ENCODE results near the gene RYR2.

The RYR2 gene

DNA sequence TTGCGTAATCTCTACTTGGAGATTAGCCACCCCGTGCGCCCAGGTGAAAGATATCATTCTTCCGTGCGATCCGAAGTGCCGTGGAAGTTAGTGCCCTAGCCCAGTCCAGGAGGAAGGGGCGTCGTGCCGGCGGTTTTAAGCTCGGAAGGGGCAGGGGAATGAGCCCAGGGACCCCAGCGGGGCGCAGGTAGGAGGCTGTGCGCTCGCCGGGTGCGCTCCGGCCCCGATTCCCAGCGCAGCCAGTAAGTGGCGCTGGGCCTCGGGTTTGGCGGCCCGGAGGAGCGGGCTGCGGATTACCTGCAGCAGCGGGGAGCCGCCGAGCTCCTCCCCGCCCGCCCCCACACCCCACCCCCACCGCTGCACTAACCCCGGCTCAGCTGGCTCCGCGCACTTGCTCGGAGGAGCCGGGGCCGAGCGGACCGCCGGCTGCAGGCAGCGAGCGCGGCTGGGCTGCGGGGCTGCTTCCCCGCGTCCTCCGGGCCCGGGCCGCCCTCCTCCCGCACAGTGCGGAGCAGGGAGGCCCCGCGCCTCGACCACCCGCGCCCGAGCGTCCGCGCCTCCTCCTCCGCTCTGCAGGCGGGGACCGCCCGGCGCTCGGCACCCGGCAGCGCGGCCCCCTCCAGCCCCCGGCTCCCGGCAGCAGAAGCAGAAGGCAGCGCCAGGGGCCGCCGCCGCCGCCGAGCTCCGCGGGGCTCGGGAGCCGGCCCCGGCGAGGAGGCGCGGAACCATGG, at the start of gene RYR2:
Gene RYR2 (plus strand): TSS at position 390 of the 731 bp plus-strand sequence. CDS start 338 bp downstream, at position 728.
- TF ChIP-seq ZNF8 (CRISPR knock-in tag; IDR thresholded peaks at IDR 0.05) (no peak), RARB (CRISPR knock-in tag; IDR thresholded peaks at IDR 0.05) (no peak), ESRRG (CRISPR knock-in tag; IDR thresholded peaks at IDR 0.05) (no peak), GLIS3 (CRISPR knock-in tag; IDR thresholded peaks at IDR 0.05) (no peak), CSDC2 (CRISPR knock-in tag; IDR thresholded peaks at IDR 0.05) (no peak)
- TF ChIP-seq, protein P1, sequence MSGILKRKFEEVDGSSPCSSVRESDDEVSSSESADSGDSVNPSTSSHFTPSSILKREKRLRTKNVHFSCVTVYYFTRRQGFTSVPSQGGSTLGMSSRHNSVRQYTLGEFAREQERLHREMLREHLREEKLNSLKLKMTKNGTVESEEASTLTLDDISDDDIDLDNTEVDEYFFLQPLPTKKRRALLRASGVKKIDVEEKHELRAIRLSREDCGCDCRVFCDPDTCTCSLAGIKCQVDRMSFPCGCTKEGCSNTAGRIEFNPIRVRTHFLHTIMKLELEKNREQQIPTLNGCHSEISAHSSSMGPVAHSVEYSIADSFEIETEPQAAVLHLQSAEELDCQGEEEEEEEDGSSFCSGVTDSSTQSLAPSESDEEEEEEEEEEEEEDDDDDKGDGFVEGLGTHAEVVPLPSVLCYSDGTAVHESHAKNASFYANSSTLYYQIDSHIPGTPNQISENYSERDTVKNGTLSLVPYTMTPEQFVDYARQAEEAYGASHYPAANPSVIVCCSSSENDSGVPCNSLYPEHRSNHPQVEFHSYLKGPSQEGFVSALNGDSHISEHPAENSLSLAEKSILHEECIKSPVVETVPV (CRISPR knock-in tag; IDR thresholded peaks at IDR 0.05): no peak
- TF ChIP-seq, protein P2, sequence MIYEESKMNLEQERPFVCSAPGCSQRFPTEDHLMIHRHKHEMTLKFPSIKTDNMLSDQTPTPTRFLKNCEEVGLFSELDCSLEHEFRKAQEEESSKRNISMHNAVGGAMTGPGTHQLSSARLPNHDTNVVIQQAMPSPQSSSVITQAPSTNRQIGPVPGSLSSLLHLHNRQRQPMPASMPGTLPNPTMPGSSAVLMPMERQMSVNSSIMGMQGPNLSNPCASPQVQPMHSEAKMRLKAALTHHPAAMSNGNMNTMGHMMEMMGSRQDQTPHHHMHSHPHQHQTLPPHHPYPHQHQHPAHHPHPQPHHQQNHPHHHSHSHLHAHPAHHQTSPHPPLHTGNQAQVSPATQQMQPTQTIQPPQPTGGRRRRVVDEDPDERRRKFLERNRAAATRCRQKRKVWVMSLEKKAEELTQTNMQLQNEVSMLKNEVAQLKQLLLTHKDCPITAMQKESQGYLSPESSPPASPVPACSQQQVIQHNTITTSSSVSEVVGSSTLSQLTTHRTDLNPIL (CRISPR knock-in tag; IDR thresholded peaks at IDR 0.05; ENCODE audit: low read depth): no peak
- peak; percentile 43; the same call in 1 of the 3 replicates for ATAC-seq

DNA sequence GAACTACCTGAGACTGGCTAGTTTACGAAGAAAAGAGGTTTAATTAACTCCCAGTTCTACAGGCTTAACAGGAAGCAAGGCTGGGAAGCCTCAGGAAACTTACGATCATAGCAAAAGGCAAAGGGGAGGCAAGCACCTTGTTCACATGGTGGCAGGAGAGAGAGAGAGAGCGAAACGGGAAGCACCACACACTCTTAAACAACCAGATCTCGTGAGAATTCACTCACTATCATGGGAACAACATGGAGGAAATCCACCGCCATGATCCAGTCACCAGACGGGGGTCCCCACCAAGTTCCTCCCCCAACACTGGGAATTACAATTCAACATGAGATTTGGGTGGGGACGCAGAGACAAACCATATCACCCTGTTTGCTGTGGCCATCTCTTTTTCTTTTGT, 49.5 kb upstream of the RYR2 start:
- TF ChIP-seq PPARA (CRISPR knock-in tag; IDR thresholded peaks at IDR 0.05; ENCODE audit: borderline replicate concordance) (no peak), ZNF565 (CRISPR knock-in tag; conservative IDR thresholded peaks at IDR 0.05; ENCODE audit: low read depth) (no peak), ZC3H10 (CRISPR knock-in tag; IDR thresholded peaks at IDR 0.05) (no peak), TCF4 (CRISPR knock-in tag; IDR thresholded peaks at IDR 0.05; ENCODE audit: borderline replicate concordance) (no peak), ZNF8 (CRISPR knock-in tag; IDR thresholded peaks at IDR 0.05) (no peak), CSDC2 (CRISPR knock-in tag; IDR thresholded peaks at IDR 0.05) (no peak), TOX (CRISPR knock-in tag; IDR thresholded peaks at IDR 0.05; ENCODE audit: borderline replicate concordance) (no peak), ZNF70 (CRISPR knock-in tag; IDR thresholded peaks at IDR 0.05) (no peak), ZFP30 (CRISPR knock-in tag; IDR thresholded peaks at IDR 0.05) (no peak), ARNTL (CRISPR knock-in tag; IDR thresholded peaks at IDR 0.05; ENCODE audit: borderline replicate concordance, low read depth) (no peak), BACH2 (CRISPR knock-in tag; IDR thresholded peaks at IDR 0.05; ENCODE audit: borderline replicate concordance) (no peak), RARB (CRISPR knock-in tag; IDR thresholded peaks at IDR 0.05) (no peak), OSR1 (CRISPR knock-in tag; IDR thresholded peaks at IDR 0.05) (no peak)
- TF ChIP-seq, protein P2 (CRISPR knock-in tag; IDR thresholded peaks at IDR 0.05; ENCODE audit: low read depth): no peak
- TF ChIP-seq, protein P3, sequence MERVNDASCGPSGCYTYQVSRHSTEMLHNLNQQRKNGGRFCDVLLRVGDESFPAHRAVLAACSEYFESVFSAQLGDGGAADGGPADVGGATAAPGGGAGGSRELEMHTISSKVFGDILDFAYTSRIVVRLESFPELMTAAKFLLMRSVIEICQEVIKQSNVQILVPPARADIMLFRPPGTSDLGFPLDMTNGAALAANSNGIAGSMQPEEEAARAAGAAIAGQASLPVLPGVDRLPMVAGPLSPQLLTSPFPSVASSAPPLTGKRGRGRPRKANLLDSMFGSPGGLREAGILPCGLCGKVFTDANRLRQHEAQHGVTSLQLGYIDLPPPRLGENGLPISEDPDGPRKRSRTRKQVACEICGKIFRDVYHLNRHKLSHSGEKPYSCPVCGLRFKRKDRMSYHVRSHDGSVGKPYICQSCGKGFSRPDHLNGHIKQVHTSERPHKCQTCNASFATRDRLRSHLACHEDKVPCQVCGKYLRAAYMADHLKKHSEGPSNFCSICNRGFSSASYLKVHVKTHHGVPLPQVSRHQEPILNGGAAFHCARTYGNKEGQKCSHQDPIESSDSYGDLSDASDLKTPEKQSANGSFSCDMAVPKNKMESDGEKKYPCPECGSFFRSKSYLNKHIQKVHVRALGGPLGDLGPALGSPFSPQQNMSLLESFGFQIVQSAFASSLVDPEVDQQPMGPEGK (CRISPR knock-in tag; IDR thresholded peaks at IDR 0.05; ENCODE audit: borderline replicate concordance): no peak
- TF ChIP-seq, protein P4, sequence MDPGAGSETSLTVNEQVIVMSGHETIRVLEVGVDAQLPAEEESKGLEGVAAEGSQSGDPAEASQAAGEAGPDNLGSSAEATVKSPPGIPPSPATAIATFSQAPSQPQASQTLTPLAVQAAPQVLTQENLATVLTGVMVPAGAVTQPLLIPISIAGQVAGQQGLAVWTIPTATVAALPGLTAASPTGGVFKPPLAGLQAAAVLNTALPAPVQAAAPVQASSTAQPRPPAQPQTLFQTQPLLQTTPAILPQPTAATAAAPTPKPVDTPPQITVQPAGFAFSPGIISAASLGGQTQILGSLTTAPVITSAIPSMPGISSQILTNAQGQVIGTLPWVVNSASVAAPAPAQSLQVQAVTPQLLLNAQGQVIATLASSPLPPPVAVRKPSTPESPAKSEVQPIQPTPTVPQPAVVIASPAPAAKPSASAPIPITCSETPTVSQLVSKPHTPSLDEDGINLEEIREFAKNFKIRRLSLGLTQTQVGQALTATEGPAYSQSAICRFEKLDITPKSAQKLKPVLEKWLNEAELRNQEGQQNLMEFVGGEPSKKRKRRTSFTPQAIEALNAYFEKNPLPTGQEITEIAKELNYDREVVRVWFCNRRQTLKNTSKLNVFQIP (CRISPR knock-in tag; IDR thresholded peaks at IDR 0.05; ENCODE audit: borderline replicate concordance, low read depth): no peak
- TF ChIP-seq, protein P5, sequence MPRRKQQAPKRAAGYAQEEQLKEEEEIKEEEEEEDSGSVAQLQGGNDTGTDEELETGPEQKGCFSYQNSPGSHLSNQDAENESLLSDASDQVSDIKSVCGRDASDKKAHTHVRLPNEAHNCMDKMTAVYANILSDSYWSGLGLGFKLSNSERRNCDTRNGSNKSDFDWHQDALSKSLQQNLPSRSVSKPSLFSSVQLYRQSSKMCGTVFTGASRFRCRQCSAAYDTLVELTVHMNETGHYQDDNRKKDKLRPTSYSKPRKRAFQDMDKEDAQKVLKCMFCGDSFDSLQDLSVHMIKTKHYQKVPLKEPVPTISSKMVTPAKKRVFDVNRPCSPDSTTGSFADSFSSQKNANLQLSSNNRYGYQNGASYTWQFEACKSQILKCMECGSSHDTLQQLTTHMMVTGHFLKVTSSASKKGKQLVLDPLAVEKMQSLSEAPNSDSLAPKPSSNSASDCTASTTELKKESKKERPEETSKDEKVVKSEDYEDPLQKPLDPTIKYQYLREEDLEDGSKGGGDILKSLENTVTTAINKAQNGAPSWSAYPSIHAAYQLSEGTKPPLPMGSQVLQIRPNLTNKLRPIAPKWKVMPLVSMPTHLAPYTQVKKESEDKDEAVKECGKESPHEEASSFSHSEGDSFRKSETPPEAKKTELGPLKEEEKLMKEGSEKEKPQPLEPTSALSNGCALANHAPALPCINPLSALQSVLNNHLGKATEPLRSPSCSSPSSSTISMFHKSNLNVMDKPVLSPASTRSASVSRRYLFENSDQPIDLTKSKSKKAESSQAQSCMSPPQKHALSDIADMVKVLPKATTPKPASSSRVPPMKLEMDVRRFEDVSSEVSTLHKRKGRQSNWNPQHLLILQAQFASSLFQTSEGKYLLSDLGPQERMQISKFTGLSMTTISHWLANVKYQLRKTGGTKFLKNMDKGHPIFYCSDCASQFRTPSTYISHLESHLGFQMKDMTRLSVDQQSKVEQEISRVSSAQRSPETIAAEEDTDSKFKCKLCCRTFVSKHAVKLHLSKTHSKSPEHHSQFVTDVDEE (CRISPR knock-in tag; IDR thresholded peaks at IDR 0.05): no peak
- TF ChIP-seq, protein P1 (CRISPR knock-in tag; IDR thresholded peaks at IDR 0.05): no peak
- no peak for ATAC-seq
